Body of pancreas (tissue), 4 donors: Measurements from ENCODE around the gene SUPT7L. TPM values are rescaled to one million over a fixed set of nuclear protein-coding genes. Genes with fewer than 3 reads are reported as not detected.

ENCODE experiments used
- ATAC-seq: fragments of 150-250 bp; one replicate; pipeline ENCODE4 v1.9.1; 2016
- DNase-seq, 4 donors: peaks; one replicate each; pipeline ENCODE4 v3.0.0-alpha.2; 2019
- H3K27ac ChIP-seq, 4 donors: fragments of 200-600 bp; sonication (generic); 1 replicate in 3 of 4; 2 replicates in 1 of 4; pipeline versions ENCODE4 v1.5.1 to v1.6.1; 2016 to 2019; ENCODE audit warnings: mild to moderate bottlenecking in 1 of 4, mixed read lengths in 1 of 4, moderate library complexity in 1 of 4
- H3K27me3 ChIP-seq, 2 donors: fragments of 200-600 bp; sonication (generic); one replicate each; pipeline ENCODE4 v1.6.0; 2016; ENCODE audit warnings: mild to moderate bottlenecking in 1 of 2
- H3K36me3 ChIP-seq, 2 donors: fragments of 200-600 bp; sonication (generic); replicated peaks in 1 of 2; 2 replicates each; pipeline ENCODE4 v1.5.1; 2016; ENCODE audit warnings: low read depth in 2 of 2; ENCODE audit not compliant: insufficient read depth in 1 of 2
- H3K4me1 ChIP-seq: fragments of 200-600 bp; sonication (generic); one replicate; pipeline ENCODE4 v1.6.0; 2016
- H3K4me3 ChIP-seq, 2 donors: fragments of 200-600 bp; sonication (generic); 1 replicate in 1 of 2; 2 replicates in 1 of 2; pipeline ENCODE4 v1.5.1; 2016 to 2019
- H3K9me3 ChIP-seq, 3 donors: fragments of 200-600 bp; sonication (generic); 1 replicate in 2 of 3; 2 replicates in 1 of 3; pipeline ENCODE4 v1.5.1; 2016
- POLR2A ChIP-seq, 3 donors: fragments of 450-650 bp; IDR thresholded peaks; one replicate each; pipeline ENCODE4 v1.6.1; 2016; ENCODE audit warnings: antibody characterized with exemption in 3 of 3, mild to moderate bottlenecking in 2 of 3
- WGBS, 2 donors: methylation state at CpG; one replicate each; pipeline ENCODE4 v1.1.5; 2017; 5-methylcytosine and 5-hydroxymethylcytosine counted together
- intact Hi-C: fragments of 100-400 bp; cut with DNase I; formaldehyde crosslinking; loops from one replicate; pipeline ENCODE4 v1.15.1; 2023
- total RNA-seq, 2 donors: library from RNA; depleted of rRNA; stranded (reverse); fragments of >200 nt; gene quantifications; one replicate each; pipeline ENCODE4 v1.1.0, GENCODE V29; 2016
- TF ChIP-seq, protein P1 (sequence below), 7 experiments: fragments of 450-650 bp in 4 of 7; fragments of 200-600 bp in 3 of 7; sonication (generic) in 3 of 7; IDR thresholded peaks; one replicate each; pipeline ENCODE4 v1.5.1; 2016 to 2019; ENCODE audit warnings: antibody characterized with exemption in 7 of 7

SUPT7L gene
- total RNA-seq, 2 donors from 2014 or later = 18.4 to 29.3 TPM

DNA sequence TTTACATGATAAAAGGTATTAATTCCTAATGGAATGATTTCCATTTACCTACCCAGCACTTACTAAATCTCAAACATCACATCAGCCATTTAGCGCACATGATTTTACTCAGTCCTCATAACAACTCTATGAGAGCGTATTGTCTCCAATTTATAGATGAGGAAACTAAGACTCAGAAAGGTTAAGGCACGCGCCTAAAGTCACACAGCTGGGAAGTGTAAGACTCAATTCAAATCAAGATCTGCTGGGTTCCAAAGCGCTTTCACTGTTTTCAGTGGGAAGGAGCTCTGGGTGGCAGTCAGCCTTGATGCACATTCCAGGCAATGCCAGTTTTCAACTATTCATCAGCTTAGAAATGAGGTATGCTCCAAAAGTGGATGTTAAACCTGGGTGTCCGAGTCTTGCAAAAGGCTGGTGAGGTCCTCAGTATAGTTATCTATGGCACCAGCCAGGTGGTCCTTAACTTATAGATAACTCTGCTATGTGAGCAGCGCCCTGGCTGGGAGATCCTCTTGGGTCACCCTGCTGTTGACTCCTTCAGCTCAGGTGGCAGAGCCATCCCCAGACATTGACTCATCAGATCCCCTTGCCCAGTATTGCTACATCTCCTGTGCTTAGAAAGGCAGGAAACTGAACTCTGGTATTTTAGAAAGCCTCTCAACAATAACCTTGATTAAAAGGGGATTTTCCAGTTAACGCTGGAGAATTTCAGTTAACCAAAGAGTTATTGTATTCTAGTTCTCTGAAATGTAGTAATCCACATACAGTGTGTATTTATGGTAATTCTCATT lies 47.4 kb upstream of the SUPT7L start:
- peaks cover 0 to 4% of the 10 kb centered on the region in 2 donors for H3K27me3 ChIP-seq
- DNase-seq (no peak), ATAC-seq (no peak)
- H3K4me1 ChIP-seq = peaks cover 31% of the 10 kb centered on the region
- no peaks in the 10 kb centered on the region for H3K36me3 ChIP-seq
- 88 to 90% methylated on average over 8 of the region's 8 CpGs for WGBS, 2 donors
- TF ChIP-seq, protein P1, sequence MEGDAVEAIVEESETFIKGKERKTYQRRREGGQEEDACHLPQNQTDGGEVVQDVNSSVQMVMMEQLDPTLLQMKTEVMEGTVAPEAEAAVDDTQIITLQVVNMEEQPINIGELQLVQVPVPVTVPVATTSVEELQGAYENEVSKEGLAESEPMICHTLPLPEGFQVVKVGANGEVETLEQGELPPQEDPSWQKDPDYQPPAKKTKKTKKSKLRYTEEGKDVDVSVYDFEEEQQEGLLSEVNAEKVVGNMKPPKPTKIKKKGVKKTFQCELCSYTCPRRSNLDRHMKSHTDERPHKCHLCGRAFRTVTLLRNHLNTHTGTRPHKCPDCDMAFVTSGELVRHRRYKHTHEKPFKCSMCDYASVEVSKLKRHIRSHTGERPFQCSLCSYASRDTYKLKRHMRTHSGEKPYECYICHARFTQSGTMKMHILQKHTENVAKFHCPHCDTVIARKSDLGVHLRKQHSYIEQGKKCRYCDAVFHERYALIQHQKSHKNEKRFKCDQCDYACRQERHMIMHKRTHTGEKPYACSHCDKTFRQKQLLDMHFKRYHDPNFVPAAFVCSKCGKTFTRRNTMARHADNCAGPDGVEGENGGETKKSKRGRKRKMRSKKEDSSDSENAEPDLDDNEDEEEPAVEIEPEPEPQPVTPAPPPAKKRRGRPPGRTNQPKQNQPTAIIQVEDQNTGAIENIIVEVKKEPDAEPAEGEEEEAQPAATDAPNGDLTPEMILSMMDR (IDR thresholded peaks at IDR 0.05) = no peak
- no peak for TF ChIP-seq POLR2A (IDR thresholded peaks at IDR 0.05)
- H3K27ac ChIP-seq = no peak overlapping the region
- no peak overlapping the region for H3K4me3 ChIP-seq
- intact Hi-C loops = loop anchor here (10.0 kb wide), 1 partner anchor 694 kb away; no protein-coding TSS in a partner anchor
- H3K9me3 ChIP-seq = no peaks in the 10 kb centered on the region

DNA sequence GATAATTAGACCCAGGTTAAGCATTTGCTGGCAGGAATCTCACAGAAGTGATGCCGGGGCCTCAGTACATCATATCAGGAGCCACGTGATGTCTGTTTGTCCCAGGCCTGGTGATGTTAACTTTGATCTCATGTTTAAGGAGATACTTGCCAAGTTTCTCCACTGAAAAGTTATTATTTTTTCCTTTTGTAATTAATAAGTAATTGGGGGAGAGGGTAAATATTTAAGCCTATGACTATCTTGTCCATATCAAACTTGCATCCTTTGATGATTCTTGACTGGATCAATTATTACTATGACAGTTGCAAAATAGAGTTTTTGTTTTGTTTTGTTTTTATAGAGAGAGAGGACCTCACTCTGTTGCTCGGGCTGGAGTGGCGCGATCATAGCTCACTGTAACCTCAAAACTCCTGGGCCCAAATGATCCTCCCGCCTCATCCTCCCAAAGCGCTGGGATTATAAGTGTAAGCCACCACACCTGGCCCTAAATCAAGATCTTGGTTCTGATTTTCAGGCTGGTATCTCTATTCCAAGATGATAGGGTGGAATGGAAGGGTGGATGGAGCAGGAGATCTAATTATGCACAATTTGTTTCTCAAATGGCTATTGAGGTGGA lies 46.7 kb upstream of the SUPT7L start:
- Histone ChIP-seq H3K27ac (no peak overlapping the region), H3K9me3 (no peaks in the 10 kb centered on the region), H3K4me3 (no peak overlapping the region), H3K36me3 (no peaks in the 10 kb centered on the region), H3K4me1 (peaks cover 32% of the 10 kb centered on the region), H3K27me3 (no peaks in the 10 kb centered on the region)
- TF ChIP-seq POLR2A (IDR thresholded peaks at IDR 0.05) = no peak
- TF ChIP-seq, protein P1 (IDR thresholded peaks at IDR 0.05) = no peak
- intact Hi-C loops = loop anchor here (10.0 kb wide), 1 partner anchor 695 kb away; no protein-coding TSS in a partner anchor
- ATAC-seq (no peak), DNase-seq (no peak)
- WGBS, 2 donors = 85 to 91% methylated on average over 7 of the region's 7 CpGs

DNA sequence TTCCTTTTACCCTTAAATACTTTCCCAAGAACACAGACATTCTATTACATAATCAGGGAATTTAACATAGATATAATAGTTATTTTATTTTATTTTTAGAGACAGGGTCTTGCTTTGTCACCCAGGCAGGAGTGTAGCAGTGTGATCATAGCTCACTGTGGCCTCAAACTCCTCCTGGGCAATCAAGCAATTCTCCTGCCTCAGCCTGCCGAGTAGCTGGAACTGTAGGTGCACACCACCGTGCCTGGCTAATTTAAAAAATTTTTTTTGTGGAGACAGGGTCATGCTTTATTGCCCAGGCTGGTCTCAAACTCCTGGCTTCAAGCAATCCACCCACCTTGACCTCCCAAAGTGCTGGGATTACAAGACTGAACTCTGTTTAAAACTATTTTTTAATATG lies 45.9 kb upstream of the SUPT7L start:
- Histone ChIP-seq H3K9me3 (no peaks in the 10 kb centered on the region), H3K36me3 (no peaks in the 10 kb centered on the region), H3K27me3 (no peaks in the 10 kb centered on the region), H3K27ac (no peak overlapping the region), H3K4me3 (no peak overlapping the region), H3K4me1 (peaks cover 33% of the 10 kb centered on the region)
- ATAC-seq (no peak), DNase-seq (no peak)
- intact Hi-C loops = no loop called here
- WGBS, 2 donors = 75 to 76% methylated on average over 2 of the region's 2 CpGs
- TF ChIP-seq, protein P1 (IDR thresholded peaks at IDR 0.05) = no peak
- TF ChIP-seq POLR2A (IDR thresholded peaks at IDR 0.05) = no peak

DNA sequence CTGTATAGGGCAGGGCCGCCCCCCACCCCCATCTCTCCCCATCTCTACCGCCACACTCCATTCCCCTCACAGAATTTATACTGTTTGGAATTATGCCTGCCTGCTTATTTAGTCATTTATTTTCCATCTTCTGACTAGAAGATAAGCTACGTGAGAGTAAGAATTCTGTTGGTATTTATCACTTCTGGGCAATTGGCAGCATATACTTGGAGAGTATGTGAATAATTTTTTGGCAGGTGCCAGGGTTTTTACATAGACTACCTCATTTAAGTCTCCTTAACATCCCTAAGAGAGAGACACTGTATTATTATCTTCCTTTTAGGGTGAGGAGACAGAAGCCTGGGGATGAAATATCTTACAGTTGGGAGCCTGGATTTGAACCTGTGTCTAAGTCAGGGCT lies 45.3 kb upstream of the SUPT7L start:
- ATAC-seq = no peak
- H3K27me3 ChIP-seq = no peaks in the 10 kb centered on the region
- H3K9me3 ChIP-seq = no peaks in the 10 kb centered on the region
- no peak overlapping the region for H3K4me3 ChIP-seq
- 56 to 64% methylated on average over 3 of the region's 3 CpGs for WGBS, 2 donors
- DNase-seq = no peak
- intact Hi-C loops = no loop called here
- H3K4me1 ChIP-seq = peaks cover 40% of the 10 kb centered on the region
- TF ChIP-seq POLR2A (IDR thresholded peaks at IDR 0.05) = no peak
- TF ChIP-seq, protein P1 (IDR thresholded peaks at IDR 0.05) = no peak
- H3K36me3 ChIP-seq = no peaks in the 10 kb centered on the region
- H3K27ac ChIP-seq = no peak overlapping the region
